Subcutaneous abdominal adipose tissue (tissue), 5 donors: Measurements from ENCODE around the gene RSPH1.

Experiments used
- H3K27ac ChIP-seq: one replicate; pipeline ENCODE4 v1.7.0; 2013; ENCODE audit warnings: low read depth, mild to moderate bottlenecking, inconsistent platforms, low read length, moderate library complexity
- H3K27me3 ChIP-seq, 5 donors: one replicate each; pipeline ENCODE4 v1.7.0; 2013; ENCODE audit warnings: low read length in 5 of 5, inconsistent platforms in 1 of 5; ENCODE audit not compliant: control insufficient read depth in 5 of 5, insufficient read depth in 4 of 5
- H3K36me3 ChIP-seq, 5 donors: one replicate each; pipeline ENCODE4 v1.7.0; 2013; ENCODE audit warnings: low read length in 5 of 5; ENCODE audit not compliant: control insufficient read depth in 5 of 5, insufficient read depth in 5 of 5
- H3K4me1 ChIP-seq, 5 donors: one replicate each; pipeline ENCODE4 v1.7.0; 2013; ENCODE audit warnings: low read length in 5 of 5, mild to moderate bottlenecking in 3 of 5, moderate library complexity in 1 of 5; ENCODE audit not compliant: control insufficient read depth in 5 of 5, insufficient read depth in 5 of 5
- H3K4me3 ChIP-seq, 5 donors: one replicate each; pipeline ENCODE4 v1.7.0; 2013; ENCODE audit warnings: low read length in 5 of 5, low read depth in 1 of 5
- H3K9ac ChIP-seq, 5 donors: one replicate each; pipeline ENCODE4 v1.7.0; 2013; ENCODE audit warnings: low read length in 5 of 5, mild to moderate bottlenecking in 4 of 5, moderate library complexity in 3 of 5
- H3K9me3 ChIP-seq, 5 donors: one replicate each; pipeline ENCODE4 v1.7.0; 2013; ENCODE audit warnings: low read length in 5 of 5; ENCODE audit not compliant: control insufficient read depth in 5 of 5
- donor health status: healthy.
- donor health status: healthy.
- donor health status: healthy.
- donor health status: healthy.
- donor health status: healthy.

The RSPH1 gene

DNA sequence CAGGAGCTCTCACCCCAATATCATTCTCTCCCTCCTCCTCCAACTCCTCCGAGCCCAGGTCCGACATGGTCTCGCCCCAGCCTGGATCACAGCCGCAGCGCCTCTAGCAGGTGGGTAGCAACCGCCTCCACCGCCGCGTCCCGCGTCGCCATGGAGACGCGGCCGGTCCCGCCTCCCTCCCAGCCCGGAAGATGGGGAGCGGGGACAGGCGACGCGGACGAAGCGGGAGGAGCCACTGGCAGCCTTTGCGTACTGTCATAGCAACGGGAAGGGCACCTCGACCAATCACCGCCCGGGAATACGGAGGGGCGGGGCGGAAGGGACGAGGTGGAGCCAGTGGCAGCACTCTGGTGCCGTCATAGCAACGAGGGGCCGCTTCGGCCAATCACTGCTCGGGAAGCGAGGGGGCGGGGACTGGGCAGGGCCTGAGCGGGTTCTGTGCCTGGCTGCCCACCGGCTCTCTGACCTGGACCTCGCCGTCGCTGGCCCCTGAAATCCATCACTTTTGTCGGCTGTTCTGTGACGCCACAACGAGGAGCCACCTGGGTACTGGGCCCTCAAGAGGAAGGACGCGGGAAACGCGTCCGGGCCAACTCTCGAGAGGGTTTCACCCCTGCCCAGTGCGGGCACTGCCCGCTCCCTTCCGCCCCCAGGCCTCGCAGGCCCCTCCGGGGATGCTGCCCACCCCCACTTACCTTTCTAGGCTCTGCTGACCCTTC, at the start of gene RSPH1:
TSS of gene RSPH1 (minus strand) at position 105 of the 719 bp plus-strand sequence. CDS start at position 67, 38 bp downstream.
- H3K9me3 ChIP-seq: no peaks in the 10 kb centered on the region

GRCh38 chr21:42545745-42546144, 49.7 kb upstream of the RSPH1 start:
- Histone ChIP-seq H3K9ac (no peak overlapping the region), H3K36me3 (peaks cover 4 to 75% (median 52%) of the 10 kb centered on the region in 5 donors), H3K9me3 (no peaks in the 10 kb centered on the region), H3K4me3 (no peak overlapping the region), H3K4me1 (peaks cover 0 to 2% (median 0%) of the 10 kb centered on the region in 5 donors), H3K27ac (no peak overlapping the region), H3K27me3 (peaks cover 0 to 2% (median 0%) of the 10 kb centered on the region in 5 donors)

More for the DNA sequence above, at the start of gene RSPH1:
- Histone ChIP-seq H3K36me3 (no peaks in the 10 kb centered on the region), H3K9ac (peak within 1 kb of the TSS in 4 of 5 donors; percentile 64 to 91 (median 70)), H3K4me1 (peaks cover 5 to 17% (median 14%) of the 10 kb centered on the region in 5 donors), H3K4me3 (peak within 1 kb of the TSS; percentile 74 to 93 (median 83)), H3K27me3 (peaks cover 0 to 2% (median 0%) of the 10 kb centered on the region in 5 donors), H3K27ac (no peak within 1 kb of the TSS)

GRCh38 chr21:42545317-42545716, 49.3 kb upstream of the RSPH1 start:
- Histone ChIP-seq H3K4me3 (no peak overlapping the region), H3K27ac (no peak overlapping the region), H3K27me3 (peaks cover 0 to 2% (median 0%) of the 10 kb centered on the region in 5 donors), H3K9me3 (no peaks in the 10 kb centered on the region), H3K9ac (no peak overlapping the region), H3K36me3 (peaks cover 0 to 78% (median 52%) of the 10 kb centered on the region in 5 donors), H3K4me1 (peaks cover 0 to 2% (median 0%) of the 10 kb centered on the region in 5 donors)

GRCh38 chr21:42544544-42544943, 48.5 kb upstream of the RSPH1 start:
- Histone ChIP-seq H3K4me1 (peaks cover 0 to 2% (median 0%) of the 10 kb centered on the region in 5 donors), H3K36me3 (peaks cover 0 to 79% (median 52%) of the 10 kb centered on the region in 5 donors), H3K9ac (no peak overlapping the region), H3K4me3 (no peak overlapping the region), H3K27me3 (peaks cover 0 to 2% (median 0%) of the 10 kb centered on the region in 5 donors), H3K9me3 (no peaks in the 10 kb centered on the region), H3K27ac (no peak overlapping the region)

DNA sequence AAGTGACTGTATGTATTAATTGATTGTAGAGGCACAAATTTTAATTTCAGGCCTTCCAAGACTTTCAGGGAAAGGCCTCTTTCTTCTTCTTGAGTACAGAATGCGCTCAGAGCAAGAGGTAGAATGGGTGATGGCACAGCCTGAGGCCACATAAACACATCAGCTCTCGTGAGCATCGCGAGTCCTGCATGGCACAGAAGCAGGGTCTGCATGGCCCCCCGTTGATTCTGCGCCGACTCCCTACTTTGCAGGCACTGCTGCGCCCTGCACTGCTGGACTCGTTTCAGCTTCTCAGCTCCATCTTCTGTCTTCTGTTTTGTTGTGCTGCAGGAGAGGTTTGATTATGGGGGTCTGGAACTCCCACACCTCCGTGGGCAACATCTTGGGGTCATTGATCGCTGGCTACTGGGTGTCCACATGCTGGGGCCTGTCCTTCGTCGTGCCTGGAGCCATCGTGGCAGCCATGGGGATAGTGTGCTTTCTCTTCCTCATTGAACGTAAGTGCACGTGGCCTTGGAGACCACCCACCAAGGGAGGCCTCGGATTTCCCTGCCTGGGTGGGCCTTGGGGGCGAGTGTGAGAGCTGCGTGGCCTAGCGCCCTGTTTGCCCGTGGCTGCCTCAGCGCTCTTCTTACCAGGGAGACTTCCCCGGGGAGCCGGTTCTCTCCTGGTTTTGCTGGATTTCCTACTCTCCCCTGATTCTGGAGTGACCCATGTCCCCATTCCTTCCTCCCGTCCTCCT, 47.3 kb upstream of the RSPH1 start:
- no peak overlapping the region for H3K27ac ChIP-seq
- H3K36me3 ChIP-seq: peaks cover 0 to 68% (median 42%) of the 10 kb centered on the region in 5 donors
- H3K9ac ChIP-seq: no peak overlapping the region
- H3K4me1 ChIP-seq: peaks cover 0 to 2% (median 0%) of the 10 kb centered on the region in 5 donors
- no peak overlapping the region for H3K4me3 ChIP-seq
- H3K9me3 ChIP-seq: no peaks in the 10 kb centered on the region
- H3K27me3 ChIP-seq: peaks cover 0 to 4% (median 0%) of the 10 kb centered on the region in 5 donors

GRCh38 chr21:42542596-42542995, 46.6 kb upstream of the RSPH1 start:
- peaks cover 0 to 2% (median 0%) of the 10 kb centered on the region in 5 donors for H3K4me1 ChIP-seq
- H3K36me3 ChIP-seq: peaks cover 0 to 62% (median 39%) of the 10 kb centered on the region in 5 donors
- no peaks in the 10 kb centered on the region for H3K9me3 ChIP-seq
- H3K27ac ChIP-seq: no peak overlapping the region
- no peak overlapping the region for H3K4me3 ChIP-seq
- H3K27me3 ChIP-seq: peaks cover 0 to 4% (median 0%) of the 10 kb centered on the region in 5 donors
- no peak overlapping the region for H3K9ac ChIP-seq

DNA sequence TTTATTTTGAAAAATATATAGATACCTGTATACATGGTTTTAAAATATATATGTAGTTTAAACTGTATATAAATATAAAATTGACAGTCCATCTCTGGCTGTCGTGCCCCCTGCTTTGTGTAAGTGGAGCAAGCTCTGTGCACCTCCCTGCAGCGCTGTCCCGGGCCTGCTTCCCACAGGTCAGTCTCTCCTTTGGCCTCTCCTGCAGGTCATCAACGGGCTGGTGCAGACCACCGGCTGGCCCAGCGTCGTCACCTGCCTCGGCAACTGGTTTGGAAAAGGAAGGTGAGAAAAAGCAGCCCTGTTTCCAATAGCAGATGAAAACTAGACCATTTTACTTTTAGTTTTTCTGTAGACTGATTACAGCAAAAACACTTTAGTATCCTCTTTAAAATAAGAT, 46.2 kb upstream of the RSPH1 start:
- H3K9ac ChIP-seq: no peak overlapping the region
- no peak overlapping the region for H3K27ac ChIP-seq
- peaks cover 0 to 58% (median 35%) of the 10 kb centered on the region in 5 donors for H3K36me3 ChIP-seq

GRCh38 chr21:42541618-42542017, 45.6 kb upstream of the RSPH1 start:
- H3K4me1 ChIP-seq: peaks cover 0 to 2% (median 0%) of the 10 kb centered on the region in 5 donors
- no peak overlapping the region for H3K27ac ChIP-seq
- H3K9me3 ChIP-seq: no peaks in the 10 kb centered on the region
- no peak overlapping the region for H3K9ac ChIP-seq
- peaks cover 0 to 4% (median 0%) of the 10 kb centered on the region in 5 donors for H3K27me3 ChIP-seq
- H3K4me3 ChIP-seq: no peak overlapping the region
- H3K36me3 ChIP-seq: peaks cover 0 to 56% (median 31%) of the 10 kb centered on the region in 5 donors

More for the DNA sequence above, 46.2 kb upstream of the RSPH1 start:
- H3K9me3 ChIP-seq: no peaks in the 10 kb centered on the region
- peaks cover 0 to 2% (median 0%) of the 10 kb centered on the region in 5 donors for H3K4me1 ChIP-seq
- H3K4me3 ChIP-seq: no peak overlapping the region
- H3K27me3 ChIP-seq: peaks cover 0 to 4% (median 0%) of the 10 kb centered on the region in 5 donors

DNA sequence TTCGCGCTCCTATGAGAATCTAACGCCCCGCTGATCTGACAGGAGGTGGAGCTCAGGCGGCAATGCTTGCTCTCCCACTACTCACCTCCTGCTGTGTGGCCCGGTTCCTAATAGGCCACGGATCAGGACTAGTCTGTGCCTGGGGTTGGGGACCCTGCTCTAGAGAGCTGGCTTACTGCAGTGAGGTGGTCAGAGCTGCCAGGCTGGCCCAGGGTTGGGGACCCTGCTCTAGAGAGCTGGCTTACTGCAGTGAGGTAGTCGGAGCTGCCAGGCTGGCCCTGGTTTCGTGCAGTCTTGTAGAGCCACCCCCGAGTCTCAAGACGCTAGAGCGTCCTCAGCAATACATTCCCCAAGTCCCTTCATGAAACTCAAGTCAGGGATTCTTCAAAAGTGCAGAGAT, 45.1 kb upstream of the RSPH1 start:
- peaks cover 0 to 2% (median 0%) of the 10 kb centered on the region in 5 donors for H3K4me1 ChIP-seq
- H3K36me3 ChIP-seq: peaks cover 0 to 56% (median 27%) of the 10 kb centered on the region in 5 donors
- H3K4me3 ChIP-seq: no peak overlapping the region
- H3K9me3 ChIP-seq: no peaks in the 10 kb centered on the region
- H3K27me3 ChIP-seq: peaks cover 0 to 4% (median 0%) of the 10 kb centered on the region in 5 donors
- no peak overlapping the region for H3K27ac ChIP-seq
- H3K9ac ChIP-seq: no peak overlapping the region
